Psoas muscle (tissue), 8 donors: ENCODE data around the gene PLP1. TPM values are rescaled to one million over a fixed set of nuclear protein-coding genes. Genes with fewer than 3 reads are reported as not detected.

Source experiments
- ATAC-seq, 4 donors: fragments of 200-7000 bp; cut with Tn5 transposase; one replicate each; pipeline ENCODE4 v1.9.1; 2020; ENCODE audit warnings: moderate library complexity in 3 of 4, mild to moderate bottlenecking in 2 of 4
- DNase-seq, 2 donors: peaks; one replicate each; pipeline ENCODE4 v3.0.0-alpha.2; 2020
- H3K27ac ChIP-seq: fragments of 200-600 bp; one replicate; pipeline ENCODE4 v1.8.0; 2022
- H3K27me3 ChIP-seq, 3 donors: fragments of 200-600 bp in 1 of 3; one replicate each; pipeline versions ENCODE4 v1.6.1 to v1.8.0; 2013 to 2022; ENCODE audit warnings: low read length in 2 of 3, mild to moderate bottlenecking in 2 of 3, moderate library complexity in 1 of 3; ENCODE audit not compliant: insufficient read depth in 3 of 3
- H3K36me3 ChIP-seq, 2 donors: fragments of 200-600 bp in 1 of 2; one replicate each; pipeline versions ENCODE4 v1.6.1 to v1.8.0; 2013 to 2022; ENCODE audit warnings: low read depth in 1 of 2, mild to moderate bottlenecking in 1 of 2, moderate library complexity in 1 of 2; ENCODE audit not compliant: insufficient read depth in 1 of 2
- H3K4me1 ChIP-seq: fragments of 200-600 bp; one replicate; pipeline ENCODE4 v1.8.0; 2022
- H3K4me3 ChIP-seq: fragments of 200-600 bp; one replicate; pipeline ENCODE4 v1.8.0; 2022; ENCODE audit warnings: mild to moderate bottlenecking
- H3K9me3 ChIP-seq: fragments of 200-600 bp; one replicate; pipeline ENCODE4 v1.8.0; 2022
- WGBS, 3 donors: extraction: QIAGEN DNeasy Blood & Tissue Kit; methylation state at CpG; one replicate each; pipeline versions ENCODE4 v1.1.6 to v1.1.7; 2013; 5-methylcytosine and 5-hydroxymethylcytosine counted together
- intact Hi-C, 2 donors: fragments of 100-400 bp; cut with DNase I; formaldehyde crosslinking; loops; one replicate each; pipeline versions ENCODE4 v1.11.0 to v1.14.2; 2022
- polyA plus RNA-seq, 3 donors: library from polyadenylated mRNA; stranded (reverse); fragments of 200-250 nt; gene quantifications; one replicate each; pipeline ENCODE4 v1.2.3, GENCODE V29; 2013
- total RNA-seq, 4 donors: library from RNA; stranded (reverse); fragmentation: NEBNext Ultra II Directional in 2 of 4; extraction: Animal tissue kit (Norgen Biotek cat#: 25700) in 2 of 4; gene quantifications; one replicate each; pipeline versions ENCODE4 v1.2.1 to v1.2.4, GENCODE V29; 2021 to 2023
- TF ChIP-seq, protein P1 (sequence below): fragments of 200-600 bp; IDR thresholded peaks from one replicate; pipeline ENCODE4 v1.8.0; 2022; ENCODE audit warnings: antibody characterized with exemption
- donor health status: healthy with polysubstance abuse.
- donor health status: DM: no; HTN: no; CAD: no; lungs with moderate emphysema.
- donor health status: Bipolar disorder and iron deficiency.
- donor health status: healthy.
- donor health status: DM: yes; HTN: yes; CAD: no.
- donor health status: DM: no; HTN: no; CAD: no.
- donor health status: DM: no; HTN: no; CAD: no.
- donor health status: DM: yes; HTN: yes; CAD: no.

The PLP1 gene
- total and polyA plus RNA-seq, 7 donors: 0.39 to 1.7 (median 0.82) TPM; not detected in 1

DNA sequence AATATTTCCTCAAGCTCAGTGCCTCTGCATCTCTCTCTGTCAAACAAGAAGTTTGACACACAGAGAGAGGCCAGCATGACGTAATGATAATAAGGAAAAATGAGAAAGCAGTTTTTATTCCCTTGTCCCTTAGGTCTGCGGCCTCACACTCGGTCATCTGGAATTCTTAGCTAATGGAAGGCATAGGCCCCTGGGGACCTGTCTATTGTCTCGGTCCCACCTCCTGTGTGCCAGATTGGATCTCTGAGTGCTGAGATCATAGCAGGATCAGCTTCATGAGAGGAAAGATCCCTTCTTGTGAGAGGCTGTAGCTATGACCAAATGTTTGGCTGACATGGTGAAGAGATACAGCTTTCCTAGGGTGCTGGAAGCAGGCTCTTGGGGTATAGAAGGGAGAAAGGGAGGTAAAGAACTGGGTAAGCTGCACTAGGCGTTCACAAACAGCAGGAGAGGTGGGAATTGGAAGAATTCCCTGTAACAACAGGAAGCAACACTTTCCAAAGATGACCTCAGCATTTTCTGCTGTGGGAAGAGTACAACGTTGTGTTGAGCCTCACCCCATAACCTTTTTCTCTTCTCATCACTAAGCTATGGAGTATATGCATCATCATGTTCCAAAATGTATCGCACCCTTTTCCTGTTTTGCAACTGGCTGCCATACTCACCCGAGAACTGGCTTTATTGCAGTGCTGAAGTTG is 45.7 kb upstream of the PLP1 start:
- Histone ChIP-seq H3K4me1 (no peaks in the 10 kb centered on the region), H3K27me3 (peaks cover 0 to 58% (median 0%) of the 10 kb centered on the region in 3 donors), H3K36me3 (no peaks in the 10 kb centered on the region), H3K27ac (peak overlapping the region; percentile 5), H3K4me3 (no peak overlapping the region), H3K9me3 (no peaks in the 10 kb centered on the region)
- intact Hi-C loops: no loop called here
- DNase-seq (no peak), ATAC-seq (peak; percentile 13 to 60 (median 38))
- TF ChIP-seq, protein P1, sequence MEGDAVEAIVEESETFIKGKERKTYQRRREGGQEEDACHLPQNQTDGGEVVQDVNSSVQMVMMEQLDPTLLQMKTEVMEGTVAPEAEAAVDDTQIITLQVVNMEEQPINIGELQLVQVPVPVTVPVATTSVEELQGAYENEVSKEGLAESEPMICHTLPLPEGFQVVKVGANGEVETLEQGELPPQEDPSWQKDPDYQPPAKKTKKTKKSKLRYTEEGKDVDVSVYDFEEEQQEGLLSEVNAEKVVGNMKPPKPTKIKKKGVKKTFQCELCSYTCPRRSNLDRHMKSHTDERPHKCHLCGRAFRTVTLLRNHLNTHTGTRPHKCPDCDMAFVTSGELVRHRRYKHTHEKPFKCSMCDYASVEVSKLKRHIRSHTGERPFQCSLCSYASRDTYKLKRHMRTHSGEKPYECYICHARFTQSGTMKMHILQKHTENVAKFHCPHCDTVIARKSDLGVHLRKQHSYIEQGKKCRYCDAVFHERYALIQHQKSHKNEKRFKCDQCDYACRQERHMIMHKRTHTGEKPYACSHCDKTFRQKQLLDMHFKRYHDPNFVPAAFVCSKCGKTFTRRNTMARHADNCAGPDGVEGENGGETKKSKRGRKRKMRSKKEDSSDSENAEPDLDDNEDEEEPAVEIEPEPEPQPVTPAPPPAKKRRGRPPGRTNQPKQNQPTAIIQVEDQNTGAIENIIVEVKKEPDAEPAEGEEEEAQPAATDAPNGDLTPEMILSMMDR: no peak
- 32 to 36% (median 34%) methylated on average over 8 of the region's 8 CpGs for WGBS, 3 donors

- no peak overlapping the region for H3K27ac ChIP-seq
- ATAC-seq: no peak
- H3K9me3 ChIP-seq: no peaks in the 10 kb centered on the region
- H3K4me3 ChIP-seq: no peak overlapping the region
- H3K36me3 ChIP-seq: no peaks in the 10 kb centered on the region
- 86 to 98% (median 94%) methylated on average over 1 of the region's 1 CpG for WGBS, 3 donors
- no peaks in the 10 kb centered on the region for H3K4me1 ChIP-seq
- TF ChIP-seq, protein P1: no peak
- no peak for DNase-seq
- H3K27me3 ChIP-seq: peaks cover 0 to 60% (median 0%) of the 10 kb centered on the region in 3 donors
- intact Hi-C loops: no loop called here
Measured at GRCh38 chrX:103733017-103733416, 43.6 kb upstream of the PLP1 start.

DNA sequence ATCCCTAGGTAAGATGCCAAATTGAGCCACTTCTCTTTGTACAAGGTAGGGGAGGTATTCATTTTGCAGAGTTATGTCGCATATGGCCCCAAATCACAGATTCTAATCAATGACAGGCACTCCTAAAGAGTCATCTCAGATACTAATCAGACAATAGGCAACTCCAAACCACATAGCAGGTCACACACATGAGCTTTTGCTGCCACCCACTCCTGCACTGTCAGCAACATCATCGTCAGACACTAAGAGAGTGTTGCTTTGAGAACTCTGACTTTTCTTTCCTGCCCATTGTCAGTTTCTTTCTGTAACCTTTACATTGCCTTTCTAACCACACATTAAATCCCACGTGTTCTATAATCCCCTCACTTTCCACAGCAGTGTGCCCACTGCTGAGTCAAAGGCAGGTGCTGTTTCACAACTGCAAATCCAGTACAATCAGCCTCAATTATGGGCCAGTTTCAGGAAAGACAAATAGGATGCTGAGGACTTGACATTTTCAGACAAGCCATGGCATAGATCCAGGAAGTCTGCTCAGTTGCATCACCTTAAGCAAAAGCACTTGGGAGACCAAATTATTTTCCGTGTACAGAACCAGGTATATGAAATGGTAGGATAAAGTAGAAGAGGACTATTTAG is 42.4 kb upstream of the PLP1 start:
- Histone ChIP-seq H3K4me3 (no peak overlapping the region), H3K27ac (no peak overlapping the region), H3K27me3 (peaks cover 0 to 57% (median 0%) of the 10 kb centered on the region in 3 donors), H3K9me3 (no peaks in the 10 kb centered on the region), H3K4me1 (no peaks in the 10 kb centered on the region), H3K36me3 (no peaks in the 10 kb centered on the region)
- ATAC-seq (no peak), DNase-seq (no peak)
- 51 to 70% (median 67%) methylated on average over 4 of the region's 4 CpGs for WGBS, 3 donors
- TF ChIP-seq, protein P1: no peak
- intact Hi-C loops: no loop called here

DNA sequence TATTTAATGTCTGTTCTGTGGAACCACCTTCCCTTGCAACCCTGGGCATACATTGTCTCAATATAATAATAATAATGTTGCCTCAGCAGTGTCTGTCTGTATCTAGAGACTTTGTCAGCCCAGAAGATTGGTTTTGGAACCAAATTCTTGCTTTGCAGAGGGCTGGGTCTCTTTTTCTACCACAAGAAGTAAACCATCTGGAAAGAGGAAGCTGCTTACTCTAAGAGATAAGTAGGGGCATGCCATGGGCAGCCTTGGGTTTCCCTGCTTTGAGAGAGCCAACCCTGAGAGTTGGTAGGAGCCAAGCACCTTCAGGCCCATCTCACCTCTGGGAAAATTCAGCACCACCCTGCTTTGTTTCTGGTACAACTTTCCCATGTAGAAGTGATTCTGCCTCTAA is 38.9 kb upstream of the PLP1 start:
- Histone ChIP-seq H3K36me3 (no peaks in the 10 kb centered on the region), H3K4me3 (no peak overlapping the region), H3K27ac (no peak overlapping the region), H3K27me3 (peaks cover 0 to 38% (median 0%) of the 10 kb centered on the region in 3 donors), H3K4me1 (no peaks in the 10 kb centered on the region), H3K9me3 (no peaks in the 10 kb centered on the region)
- TF ChIP-seq, protein P1: no peak
- intact Hi-C loops: no loop called here
- DNase-seq: no peak
- no peak for ATAC-seq
